ENCODE measurements around the gene FAM118B.
"Not testable (repeated sequence)": the region's sequence is repeated elsewhere in the genome, so short reads cannot be mapped to it uniquely, and the experiment has no call there.

The FAM118B gene

DNA sequence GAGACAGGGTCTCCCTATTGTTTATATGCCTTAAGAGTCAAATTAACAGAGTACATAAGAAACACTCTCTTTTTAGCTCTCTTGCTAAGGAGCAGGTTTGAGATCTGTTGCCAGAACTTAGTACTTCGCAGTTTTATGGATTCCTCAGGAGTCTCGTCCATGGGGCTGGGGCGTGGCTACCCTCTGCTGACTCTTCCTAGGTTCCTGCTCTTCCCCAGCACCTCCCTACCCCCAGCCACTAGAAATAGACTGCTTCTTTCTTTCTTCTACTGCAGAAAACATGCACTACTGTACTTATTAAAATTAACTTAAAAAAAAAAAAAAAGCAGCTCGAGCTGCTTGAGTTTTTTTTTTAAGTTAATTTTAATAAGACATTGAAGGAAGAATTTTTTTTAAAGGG lies 8.0 kb downstream of the FAM118B start:
- no peak for FAIRE-seq

DNA sequence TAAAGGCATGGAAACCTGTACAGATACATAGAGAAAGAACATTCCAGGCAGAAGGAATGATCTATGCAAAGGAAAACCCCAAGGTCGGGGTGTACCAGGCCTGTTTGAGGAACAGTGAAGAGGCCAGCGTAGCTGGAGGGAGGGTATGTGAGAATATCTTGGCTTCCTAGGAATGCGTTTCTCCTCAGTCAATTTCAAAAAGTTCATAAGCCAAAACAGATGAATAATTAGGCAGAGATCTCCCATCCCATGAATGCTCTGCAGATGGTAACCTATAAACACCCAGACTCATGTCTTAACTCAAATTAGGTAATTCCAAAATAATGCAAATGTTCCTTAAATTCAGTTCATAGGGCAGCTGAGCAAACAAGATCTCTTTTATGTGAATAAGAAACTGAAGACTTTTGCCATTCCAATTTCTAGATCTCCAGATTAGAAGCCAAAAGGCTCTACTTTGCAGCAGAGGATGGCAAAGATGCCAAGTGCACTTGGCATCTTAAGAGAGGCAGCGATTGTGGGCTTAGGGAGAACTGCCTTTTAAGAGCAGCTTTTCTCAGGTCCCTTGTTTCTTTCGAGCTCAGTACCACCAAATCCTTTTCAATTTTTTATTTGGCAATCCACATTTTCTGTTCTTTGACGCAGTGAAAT lies 13.2 kb downstream of the FAM118B start:
- FAIRE-seq: no peak

DNA sequence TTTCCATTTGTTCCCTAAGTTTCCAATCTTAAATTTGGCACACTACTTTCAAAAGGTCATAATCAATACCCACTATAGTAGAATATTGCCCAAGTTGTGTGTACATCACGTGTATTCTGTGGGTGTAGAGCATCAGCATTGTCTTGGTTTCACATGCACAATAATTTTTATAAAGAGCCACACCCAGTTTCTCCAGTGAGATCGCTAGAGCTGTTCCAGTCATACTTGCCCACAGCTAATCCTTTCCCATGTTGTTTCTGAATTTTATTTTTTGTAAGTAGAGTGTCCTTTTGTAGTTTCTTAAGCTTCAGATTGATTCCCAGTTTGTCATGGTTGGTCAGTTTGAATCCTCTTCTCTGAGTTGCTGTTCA lies 13.7 kb downstream of the FAM118B start:
- no peak for FAIRE-seq

DNA sequence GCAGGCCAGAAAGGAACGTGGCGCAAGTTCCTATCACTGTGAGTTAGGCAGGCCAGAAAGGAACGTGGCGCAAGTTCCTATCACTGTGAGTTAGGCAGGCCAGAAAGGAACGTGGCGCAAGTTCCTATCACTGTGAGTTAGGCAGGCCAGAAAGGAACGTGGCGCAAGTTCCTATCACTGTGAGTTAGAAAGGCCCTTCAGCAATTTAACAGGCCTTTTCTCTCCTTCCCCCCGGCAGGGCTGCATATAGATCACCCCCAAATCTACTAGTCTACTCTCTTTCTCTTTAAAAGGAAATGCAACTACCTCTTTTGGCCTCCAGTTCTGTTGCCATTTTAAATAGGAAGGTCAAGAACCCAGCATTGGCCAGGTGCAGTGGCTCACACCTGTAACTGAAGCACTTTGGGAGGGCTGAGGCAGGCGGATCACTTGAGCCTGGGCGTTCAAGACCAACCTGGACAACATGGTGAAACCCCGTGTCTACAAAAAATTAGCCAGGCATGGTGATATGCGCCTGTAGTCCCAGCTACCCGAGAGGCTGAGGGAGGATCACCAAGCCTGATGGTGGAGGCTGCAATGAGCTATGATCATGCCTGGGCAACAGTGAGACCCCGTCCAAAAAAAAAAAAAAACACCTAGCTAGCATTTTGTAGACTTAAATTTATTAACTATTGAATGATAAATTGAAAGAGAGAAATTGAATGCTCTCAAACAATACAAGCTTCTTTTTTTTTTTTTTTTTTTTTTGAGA lies 14.9 kb downstream of the FAM118B start:
- FAIRE-seq: no peak

DNA sequence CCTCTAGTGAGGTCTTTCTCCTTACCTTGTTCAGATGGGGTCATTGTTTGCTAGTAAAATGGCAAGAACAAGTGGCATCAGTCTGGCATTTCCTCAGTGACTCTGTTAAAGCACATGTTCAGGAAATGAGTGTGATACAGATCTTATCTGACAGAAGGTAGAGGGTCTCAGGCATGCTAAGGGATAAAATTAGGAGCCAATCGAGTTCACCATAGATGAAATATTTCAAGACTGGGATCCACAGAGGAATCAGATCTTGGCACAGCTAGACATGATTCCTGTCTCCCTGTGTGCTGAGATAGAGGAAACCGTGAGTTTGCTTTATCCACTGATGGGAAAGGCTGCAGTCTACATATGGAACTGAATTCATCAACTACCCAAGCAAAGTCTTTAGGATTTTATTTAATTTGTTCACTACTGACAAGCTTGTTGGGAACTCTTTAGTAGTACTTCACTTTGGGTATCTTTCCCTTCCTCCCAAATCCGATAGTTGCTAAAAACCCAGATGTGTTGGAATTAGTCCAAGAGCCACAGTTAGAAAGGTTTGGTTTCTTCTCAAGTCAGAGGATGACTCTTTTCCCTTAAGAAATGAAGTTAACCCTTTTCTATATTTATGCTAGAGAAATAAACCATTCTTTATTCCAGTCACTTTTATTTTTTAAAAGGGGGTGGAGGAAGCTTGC lies 18.4 kb downstream of the FAM118B start:
- FAIRE-seq: no peak

DNA sequence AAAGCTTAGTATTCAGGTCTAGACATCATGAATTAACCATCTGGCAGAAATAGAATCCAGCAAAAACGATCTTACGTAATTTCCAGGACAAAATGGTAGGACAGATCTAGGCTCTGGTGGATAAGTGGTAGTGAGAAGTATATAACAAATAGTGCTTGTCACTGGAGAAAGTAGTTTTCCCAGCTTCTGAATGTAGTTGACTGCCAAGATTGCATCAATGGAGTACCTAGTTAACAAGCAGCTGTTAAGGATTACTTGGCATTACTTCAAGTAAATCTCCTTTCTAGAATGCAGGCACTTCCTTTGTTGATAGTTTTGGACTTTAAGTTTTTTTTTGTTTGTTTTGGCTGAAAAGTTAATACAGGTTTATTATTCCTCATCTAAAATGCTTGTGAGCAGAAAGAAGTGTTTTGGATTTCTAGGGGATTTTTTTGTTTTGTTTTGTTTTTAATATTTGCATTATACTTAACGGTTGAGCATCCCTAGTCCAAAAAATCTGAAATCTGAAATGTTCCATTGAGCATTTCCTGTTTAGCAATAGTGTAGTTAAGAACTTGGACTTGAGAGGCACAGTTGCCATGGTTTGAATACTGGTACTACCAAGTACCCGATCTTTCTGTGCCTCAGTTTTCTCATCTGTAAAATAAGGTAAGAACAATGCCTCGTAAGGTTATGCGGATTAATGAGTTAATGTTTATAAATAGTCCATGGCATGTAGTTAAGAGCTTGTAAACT lies 20.3 kb downstream of the FAM118B start:
- FAIRE-seq: peak; percentile 95

DNA sequence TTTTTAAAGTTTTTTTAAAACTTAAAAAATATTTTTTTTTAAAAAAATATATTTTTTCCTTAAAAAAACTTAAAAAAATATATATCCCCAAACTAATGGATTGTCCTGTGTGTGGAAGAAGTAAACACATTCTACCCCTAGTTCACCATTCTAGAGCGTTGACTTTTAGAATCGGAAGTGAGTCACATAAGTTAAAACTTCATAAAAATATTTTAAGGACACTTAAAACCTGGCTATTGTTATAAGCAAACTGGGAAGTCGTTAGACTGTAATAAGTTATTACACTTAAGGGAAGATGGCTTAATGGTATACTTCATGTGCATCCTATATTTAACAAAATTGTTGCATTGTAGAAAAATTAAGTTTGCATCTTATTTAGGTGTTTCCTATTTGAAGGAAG lies 21.1 kb downstream of the FAM118B start:
- peak; percentile 85 for FAIRE-seq

DNA sequence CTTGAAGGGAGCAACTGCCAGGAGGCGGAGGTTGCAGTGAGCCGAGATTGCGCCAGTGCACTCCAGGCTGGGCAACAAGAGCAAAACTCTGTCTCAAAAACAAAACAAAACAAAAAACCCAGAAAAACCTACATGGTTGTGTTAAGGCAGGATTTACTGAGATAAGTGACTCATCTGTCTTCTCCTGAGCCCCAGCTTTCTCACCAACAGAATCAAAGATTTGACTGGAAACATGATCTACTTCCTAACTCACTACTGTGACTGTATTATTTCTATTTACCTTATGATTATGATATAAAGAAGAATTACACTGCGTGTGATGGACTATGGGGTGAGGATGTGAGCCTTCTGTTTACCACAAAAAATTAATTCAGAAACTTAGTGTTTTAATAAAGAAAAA lies 21.8 kb downstream of the FAM118B start:
- no peak for FAIRE-seq

DNA sequence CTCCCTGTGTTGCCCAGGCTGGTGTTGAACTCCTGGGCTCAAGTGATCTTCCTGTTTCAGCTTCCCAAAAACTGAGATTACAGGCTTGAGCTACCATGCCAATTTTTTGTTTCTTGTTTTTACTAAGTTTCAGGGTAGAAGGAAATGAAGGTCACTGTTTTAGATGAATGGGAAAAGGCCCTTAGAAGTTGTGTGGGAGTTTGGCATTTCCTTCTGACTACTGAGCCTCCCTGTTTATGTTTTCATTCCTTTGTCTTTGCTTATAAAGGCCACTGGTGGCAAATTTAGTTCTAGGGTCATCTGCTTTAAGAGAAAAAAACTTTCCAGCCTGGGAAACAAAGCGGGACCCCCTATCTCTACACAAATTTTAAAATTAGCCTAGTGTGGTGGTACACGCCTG lies 35.1 kb downstream of the FAM118B start:
- no peak for FAIRE-seq

DNA sequence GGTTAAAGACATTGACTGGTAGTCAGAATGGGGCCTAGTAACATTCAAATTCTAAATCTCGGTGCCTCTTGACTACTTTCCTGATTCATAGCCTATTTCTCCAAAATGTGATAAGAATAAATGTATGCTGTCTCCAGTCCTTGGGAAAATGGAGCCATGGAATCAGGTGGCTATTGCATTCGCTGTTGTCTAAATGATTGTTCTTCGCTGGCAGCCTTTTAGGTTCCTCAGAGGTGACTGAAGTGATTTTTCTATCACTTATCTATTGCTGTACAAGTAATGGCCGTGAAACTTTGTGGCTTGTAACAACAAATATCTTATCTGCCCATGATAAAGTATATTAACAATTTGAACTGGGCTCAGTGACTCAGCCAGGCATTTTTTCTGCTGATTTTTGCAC lies 41.7 kb downstream of the FAM118B start:
- FAIRE-seq: no peak

DNA sequence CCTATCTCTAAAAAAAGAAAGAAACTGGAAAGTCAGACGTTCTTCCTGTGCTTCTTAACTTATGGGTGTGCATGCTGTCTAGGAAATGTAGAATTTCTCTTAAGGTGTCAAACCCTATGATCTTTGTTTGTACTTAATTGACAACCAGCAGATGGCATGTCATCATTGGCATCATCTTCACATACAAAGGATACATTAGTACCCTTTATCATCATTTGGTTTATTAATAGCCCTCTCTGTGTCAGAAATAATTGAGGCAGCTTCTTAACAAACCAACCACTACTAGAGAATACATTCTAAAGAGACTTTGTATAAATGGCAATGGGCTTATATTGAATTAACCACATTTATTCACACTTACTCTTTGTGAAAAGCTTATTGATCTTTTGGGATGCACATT lies 43.2 kb downstream of the FAM118B start:
- FAIRE-seq: no peak

DNA sequence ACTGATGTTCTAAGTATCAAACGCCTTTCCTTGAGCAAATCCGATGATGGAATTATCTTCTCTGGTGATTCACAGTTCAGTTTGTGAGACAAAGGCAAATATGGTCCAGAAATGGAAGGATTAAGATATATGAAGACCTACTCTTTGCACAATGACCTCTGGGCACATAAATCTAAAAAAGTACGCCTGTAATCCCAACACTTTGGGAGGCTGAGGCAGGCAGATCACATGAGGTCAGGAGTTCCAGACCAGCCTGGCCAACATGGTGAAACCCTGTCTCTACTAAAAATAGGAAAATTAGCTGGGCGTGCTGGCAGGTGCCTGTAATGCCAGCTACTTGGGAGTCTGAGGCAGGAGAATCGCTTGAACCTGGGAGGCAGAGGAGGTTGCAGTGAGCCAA lies 43.9 kb downstream of the FAM118B start:
- FAIRE-seq: not testable (repeated sequence)

DNA sequence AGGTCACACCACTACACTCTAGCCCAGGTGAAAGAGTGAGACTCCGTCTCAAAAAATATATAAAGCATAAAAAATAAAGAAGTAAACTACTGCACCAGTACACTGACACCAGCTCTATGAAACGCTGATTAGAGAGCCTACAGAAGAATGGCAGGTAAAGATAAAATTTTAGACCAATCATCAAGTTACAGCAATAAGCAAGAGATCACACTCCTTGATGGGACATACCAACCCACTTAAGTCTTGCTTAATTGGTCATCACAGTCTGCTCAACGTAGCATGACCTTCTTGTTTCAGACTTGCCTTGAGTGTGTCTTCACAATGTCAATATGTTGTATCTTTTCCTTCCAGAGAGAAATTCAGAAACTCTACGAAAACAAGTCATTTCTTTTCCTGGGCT lies 44.6 kb downstream of the FAM118B start:
- FAIRE-seq: no peak

DNA sequence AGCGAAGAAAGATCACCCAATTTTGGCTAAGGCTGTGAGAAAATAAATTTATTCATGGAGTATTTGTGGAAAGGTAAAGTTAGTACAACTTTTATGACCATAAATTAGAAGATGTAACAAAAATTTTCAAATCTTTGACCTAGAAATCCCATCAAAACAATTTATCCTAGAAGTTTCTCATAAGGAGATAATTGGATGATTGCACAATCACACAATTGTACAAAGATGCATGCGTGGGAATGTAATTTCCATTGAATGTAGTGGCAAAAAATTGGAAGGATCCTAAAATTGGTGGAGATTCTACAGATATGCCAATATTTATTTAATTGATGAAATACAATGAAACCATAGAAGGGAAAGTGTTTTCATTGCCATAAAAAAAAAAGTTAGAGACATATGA lies 45.6 kb downstream of the FAM118B start:
- FAIRE-seq: no peak

DNA sequence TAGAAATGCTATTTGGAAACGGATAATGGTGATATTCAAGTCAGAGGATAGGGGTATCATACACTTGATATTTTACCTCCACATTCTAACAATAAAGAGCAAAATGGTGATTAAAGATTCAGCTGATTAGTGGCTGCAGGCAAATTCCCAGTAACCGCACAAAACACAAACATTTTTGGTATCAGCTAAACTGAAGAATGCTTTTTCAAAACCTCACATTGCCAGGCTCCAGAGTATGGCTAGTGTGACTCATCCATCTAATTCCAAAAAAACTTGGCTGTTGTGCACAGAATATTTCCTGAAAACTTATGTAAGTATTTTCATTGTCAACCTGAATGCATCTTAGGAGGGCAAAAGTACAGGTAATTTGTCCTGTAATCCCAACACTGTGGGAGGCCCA lies 46.2 kb downstream of the FAM118B start:
- no peak for FAIRE-seq

DNA sequence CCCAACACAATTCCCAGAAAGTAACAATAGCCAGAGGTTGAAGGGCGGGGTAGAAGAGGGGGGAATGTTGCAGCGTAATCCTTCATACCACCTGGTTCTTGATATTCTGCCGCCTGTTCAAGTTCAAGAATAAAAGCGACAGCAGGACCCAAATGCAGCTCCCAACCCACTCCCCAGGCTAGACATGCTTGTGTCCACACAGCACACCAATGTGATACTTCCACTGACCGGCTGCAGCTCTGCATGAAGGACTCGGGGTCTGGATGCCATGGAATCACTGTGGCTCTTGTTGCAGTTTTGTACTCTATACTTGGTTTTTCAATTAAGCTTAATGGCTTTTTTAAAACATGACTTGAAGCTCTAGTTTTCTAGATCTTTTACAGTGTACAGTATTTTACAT lies 50.6 kb downstream of the FAM118B start:
- no peak for FAIRE-seq

DNA sequence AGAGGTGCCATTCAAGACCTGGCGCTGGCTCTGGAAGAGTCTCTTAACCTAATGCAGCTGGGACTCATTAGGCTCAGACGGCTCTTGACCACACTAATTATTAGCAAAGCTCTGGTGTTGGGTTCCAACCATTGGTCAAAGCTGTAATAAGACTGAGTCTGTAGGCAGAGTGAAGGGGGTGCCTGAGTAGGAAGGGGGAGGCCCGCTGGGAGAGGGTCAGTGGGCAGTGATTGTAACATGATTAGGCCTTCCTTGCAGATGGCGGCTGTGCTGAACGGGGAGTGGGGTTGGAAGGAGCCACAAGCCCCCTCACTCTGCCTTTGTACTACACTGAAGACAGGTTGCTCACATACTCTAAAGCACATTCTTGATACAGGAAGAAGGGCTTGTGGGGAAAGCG lies 51.9 kb downstream of the FAM118B start:
- FAIRE-seq: no peak

DNA sequence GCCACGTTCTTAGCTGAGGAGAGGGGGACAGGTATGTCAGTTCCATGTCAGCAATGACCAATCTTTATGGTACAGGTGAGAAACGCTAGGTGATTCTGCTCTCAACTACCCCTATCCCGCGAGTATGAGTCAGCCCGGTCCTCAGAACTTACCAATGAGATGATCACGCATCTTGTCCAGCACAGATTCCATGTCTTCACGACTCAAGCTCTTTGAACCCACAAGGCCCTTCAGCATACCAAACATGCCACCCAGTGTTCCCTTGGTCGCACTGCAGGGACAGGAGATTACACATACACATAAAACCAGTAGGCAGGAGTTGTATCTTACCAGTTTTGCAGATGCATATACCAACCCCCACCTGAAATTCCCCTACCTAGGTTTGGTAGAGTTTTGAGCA lies 54.2 kb downstream of the FAM118B start:
- FAIRE-seq: no peak

DNA sequence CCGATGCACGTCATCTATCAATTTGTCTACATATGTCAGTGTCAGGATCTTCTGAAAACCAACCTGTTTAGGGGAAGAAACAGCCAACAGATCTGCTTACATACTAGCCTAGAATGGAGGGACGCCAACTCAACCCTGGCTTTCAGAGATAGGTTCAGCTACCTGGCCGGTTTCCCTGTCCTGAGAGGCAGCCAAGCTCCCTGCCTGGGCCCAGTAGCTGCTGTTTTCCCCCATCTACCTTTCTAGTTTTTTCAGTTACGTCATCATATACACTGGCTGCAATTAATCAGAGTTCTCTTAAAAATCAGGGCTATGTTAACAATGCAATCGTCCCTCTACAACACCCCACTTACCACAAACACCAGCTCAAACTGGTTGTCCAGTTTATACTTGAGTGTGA lies 56.1 kb downstream of the FAM118B start:
- no peak for FAIRE-seq

DNA sequence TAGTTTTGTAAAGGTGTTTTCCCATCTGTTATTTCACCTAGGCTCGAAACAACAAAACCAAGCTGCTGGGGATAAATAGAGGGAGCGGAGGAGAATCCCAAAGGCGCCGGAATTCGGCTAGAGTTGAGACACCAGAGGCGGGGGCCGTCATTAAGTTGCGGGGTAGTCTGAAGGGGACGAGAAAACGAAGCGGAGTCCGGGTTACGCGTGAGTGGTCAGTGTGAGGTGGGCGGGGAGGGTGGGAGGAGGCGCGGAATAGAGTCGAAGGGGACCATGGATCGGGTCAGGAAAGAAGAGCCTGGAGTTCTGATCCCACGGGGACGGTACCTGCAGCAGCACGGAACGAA lies 56.8 kb downstream of the FAM118B start:
- FAIRE-seq: no peak

DNA sequence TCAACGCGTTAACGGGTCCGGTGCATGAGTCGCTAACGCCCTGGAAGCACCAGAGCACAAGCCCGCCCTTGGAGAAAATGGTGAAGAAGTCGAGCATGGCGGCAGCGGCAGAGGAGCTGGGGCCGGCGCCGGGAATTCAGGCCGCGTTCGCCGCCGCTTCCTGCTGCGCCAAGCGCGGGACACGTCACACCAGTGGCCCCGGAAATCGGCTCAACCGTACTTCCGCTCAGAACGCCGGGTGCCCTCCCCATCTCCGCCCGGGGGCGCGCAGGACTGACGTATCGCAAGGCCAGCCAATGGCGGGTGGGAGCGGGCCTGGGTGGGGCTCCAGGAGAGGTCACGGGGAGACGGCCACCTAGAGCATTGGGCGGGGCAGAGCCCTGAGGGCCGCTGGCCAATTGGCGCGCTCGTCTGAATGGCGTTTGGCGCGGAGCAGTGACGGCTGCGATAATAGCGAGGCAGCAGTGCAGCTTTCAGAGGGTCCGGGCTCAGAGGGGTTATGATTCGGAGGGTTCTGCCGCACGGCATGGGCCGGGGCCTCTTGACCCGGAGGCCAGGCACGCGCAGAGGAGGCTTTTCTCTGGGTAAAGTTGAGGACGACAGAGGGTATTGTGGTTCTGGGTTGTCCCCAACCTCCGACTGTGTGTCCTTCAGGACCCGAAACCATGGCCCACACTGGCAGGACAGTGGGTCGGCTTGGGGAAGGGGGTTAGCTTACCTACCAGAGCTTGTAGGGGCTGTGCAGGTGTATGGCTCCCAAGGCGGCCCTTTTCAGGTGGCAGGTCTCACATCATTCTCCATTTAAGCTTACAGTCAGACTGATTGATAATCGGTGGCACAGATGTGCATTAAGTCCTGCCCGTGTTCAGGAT lies 57.4 kb downstream of the FAM118B start, which contains the start of the genes FOXRED1 and SRPRA:
FOXRED1 (plus strand) TSS at position 447 of the 872 bp plus-strand sequence; CDS start at position 500, 53 bp downstream.
SRPRA (minus strand) TSS at position 188 of the 872 bp plus-strand sequence; CDS start at position 97, 91 bp downstream.
- FAIRE-seq: peak; percentile 94

DNA sequence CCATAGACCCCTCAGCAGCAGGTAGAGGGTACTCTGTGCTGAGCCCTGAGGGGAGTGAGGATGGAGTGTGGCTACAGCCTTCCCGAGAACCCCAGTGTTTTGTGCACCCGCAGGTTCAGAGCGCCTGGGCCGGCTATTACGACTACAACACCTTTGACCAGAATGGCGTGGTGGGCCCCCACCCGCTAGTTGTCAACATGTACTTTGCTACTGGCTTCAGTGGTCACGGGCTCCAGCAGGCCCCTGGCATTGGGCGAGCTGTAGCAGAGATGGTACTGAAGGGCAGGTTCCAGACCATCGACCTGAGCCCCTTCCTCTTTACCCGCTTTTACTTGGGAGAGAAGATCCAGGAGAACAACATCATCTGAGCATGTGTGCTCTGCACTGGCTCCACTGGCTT lies 65.7 kb downstream of the FAM118B start:
- no peak for FAIRE-seq

Measured in endometrium (tissue), 2 donors.